Endothelial cell of umbilical vein (primary cell): ENCODE results near the gene EPS15. TPM values are rescaled to one million over a fixed set of nuclear protein-coding genes. Genes with fewer than 3 reads are reported as not detected.

ENCODE experiments used
- BruUV-seq: library from RNA; stranded (reverse); fragments of 400-500 nt; replicated peaks from 2 replicates; lab custom pipeline; 2021; lab: Mats Ljungman, UMichigan
- CTCF ChIA-PET: fragments of 300-600, 350-600 bp; sonication (Branson Sonifier 250); formaldehyde crosslinking; loops from one replicate; lab custom pipeline; 2021; ENCODE audit warnings: antibody characterized with exemption, inconsistent platforms; lab: Charles Lee
- POLR2A ChIA-PET: fragments of 300-600, 350-600 bp; sonication (Branson Sonifier 250); formaldehyde crosslinking; loops from one replicate; lab custom pipeline; 2021; ENCODE audit warnings: antibody characterized with exemption, inconsistent platforms; lab: Charles Lee
- DNase-seq: peaks from one replicate; pipeline ENCODE4 v3.0.0-alpha.2; 2011; ENCODE audit warnings: low read depth, low spot score
- FAIRE-seq: peaks from 2 replicates; lab custom pipeline; 2011; peaks lifted over from hg19 to GRCh38; lab: Jason Lieb, UNC
- H2AFZ ChIP-seq: 2 replicates; pipeline ENCODE4 v1.6.0; 2012; ENCODE audit warnings: low read depth, low read length, control low read depth, inconsistent platforms
- H3K27ac ChIP-seq: 2 replicates; pipeline ENCODE4 v1.5.1; 2011; ENCODE audit warnings: low read depth, mild to moderate bottlenecking, control low read depth, low read length, moderate library complexity; ENCODE audit not compliant: insufficient read depth
- H3K27me3 ChIP-seq, 2 experiments: 2 replicates each; pipeline versions ENCODE4 v1.6.0 to v1.6.1; 2011; ENCODE audit warnings: low read length in 2 of 2, mixed read lengths in 1 of 2; ENCODE audit not compliant: control insufficient read depth in 2 of 2, insufficient read depth in 2 of 2
- H3K36me3 ChIP-seq, 2 experiments: 2 replicates in 1 of 2; 3 replicates in 1 of 2; pipeline ENCODE4 v1.5.1; 2011; ENCODE audit warnings: low read length in 2 of 2, mild to moderate bottlenecking in 1 of 2, moderate library complexity in 1 of 2; ENCODE audit not compliant: control insufficient read depth in 2 of 2, insufficient read depth in 2 of 2; ENCODE audit errors: extremely low read depth in 1 of 2
- H3K4me1 ChIP-seq: 3 replicates; pipeline ENCODE4 v1.5.1; 2011; ENCODE audit warnings: mild to moderate bottlenecking, low read length; ENCODE audit not compliant: control insufficient read depth, insufficient read depth; ENCODE audit errors: extremely low read depth
- H3K4me2 ChIP-seq: 2 replicates; pipeline ENCODE4 v1.6.1; 2011; ENCODE audit warnings: low read length, control low read depth, mixed read lengths; ENCODE audit not compliant: insufficient read depth
- H3K4me3 ChIP-seq, 3 experiments: fragments of 200-600 bp in 1 of 3; sonication (generic), shearing (Covaris generic) in 1 of 3; replicated peaks in 1 of 3; 2 replicates each; pipeline ENCODE4 v1.5.1; 2011 to 2016; ENCODE audit warnings: control low read depth in 3 of 3, low read length in 3 of 3, mild to moderate bottlenecking in 2 of 3, inconsistent platforms in 1 of 3, low read depth in 1 of 3, moderate library complexity in 1 of 3; ENCODE audit not compliant: insufficient read depth in 1 of 3
- H3K79me2 ChIP-seq: 2 replicates; pipeline ENCODE4 v1.6.0; 2012; ENCODE audit warnings: low read length, inconsistent platforms; ENCODE audit not compliant: control insufficient read depth, insufficient read depth
- H3K9ac ChIP-seq: replicated peaks from 2 replicates; pipeline ENCODE3; 2011; ENCODE audit warnings: low read length, control low read depth; ENCODE audit not compliant: insufficient read depth; ENCODE audit errors: extremely low read depth
- H3K9me1 ChIP-seq: replicated peaks from 3 replicates; pipeline ENCODE4 v1.6.0; 2011; ENCODE audit warnings: mild to moderate bottlenecking, low read length; ENCODE audit not compliant: control insufficient read depth, insufficient read depth; ENCODE audit errors: extremely low read depth
- H3K9me3 ChIP-seq: replicated peaks from 2 replicates; pipeline ENCODE4 v1.5.1; 2012; ENCODE audit warnings: low read length, inconsistent platforms; ENCODE audit not compliant: control insufficient read depth, insufficient read depth
- H4K20me1 ChIP-seq: replicated peaks from 2 replicates; pipeline ENCODE3; 2011; ENCODE audit warnings: mild to moderate bottlenecking, low read length; ENCODE audit not compliant: control insufficient read depth, insufficient read depth; ENCODE audit errors: extremely low read depth
- CTCF ChIP-seq, 2 donors: IDR thresholded peaks; 1 replicate in 1 of 2; 2 replicates in 1 of 2; pipeline ENCODE4 v1.5.1; 2011; ENCODE audit warnings: low read length in 2 of 2, mild to moderate bottlenecking in 2 of 2, moderate library complexity in 2 of 2, control low read depth in 1 of 2, inconsistent platforms in 1 of 2, low read depth in 1 of 2; ENCODE audit not compliant: insufficient read depth in 1 of 2; ENCODE audit errors: extremely low read depth in 1 of 2
- EZH2 ChIP-seq: IDR thresholded peaks from 2 replicates; pipeline ENCODE4 v1.6.1; 2012; ENCODE audit warnings: borderline replicate concordance, low read depth, mild to moderate bottlenecking, moderate library complexity, low read length, inconsistent platforms; ENCODE audit not compliant: severe bottlenecking
- FOS ChIP-seq: IDR thresholded peaks from 2 replicates; pipeline ENCODE4 v1.6.1; 2011; ENCODE audit warnings: mild to moderate bottlenecking, low read length, moderate library complexity, borderline replicate concordance; ENCODE audit not compliant: insufficient read depth
- GATA2 ChIP-seq: IDR thresholded peaks from 2 replicates; pipeline ENCODE4 v1.7.0; 2011; ENCODE audit warnings: low read depth, mild to moderate bottlenecking, moderate library complexity, mixed read lengths, low read length; ENCODE audit not compliant: insufficient read length, insufficient read depth
- JUN ChIP-seq: IDR thresholded peaks from 2 replicates; pipeline ENCODE4 v1.6.1; 2011; ENCODE audit warnings: borderline replicate concordance, low read depth; ENCODE audit not compliant: insufficient read length, insufficient read depth
- MAX ChIP-seq: IDR thresholded peaks from 2 replicates; pipeline ENCODE4 v1.6.1; 2011; ENCODE audit not compliant: insufficient read depth, insufficient read length
- MYC ChIP-seq: IDR thresholded peaks from one replicate; pipeline ENCODE4 v1.6.1; 2011; ENCODE audit warnings: mild to moderate bottlenecking, low read depth, low read length
- POLR2A ChIP-seq: IDR thresholded peaks from 2 replicates; pipeline ENCODE4 v1.6.1; 2012; ENCODE audit warnings: low read depth, mild to moderate bottlenecking, control low read depth, low read length
- POLR2AphosphoS5 ChIP-seq: IDR thresholded peaks from 2 replicates; pipeline ENCODE4 v1.6.1; 2012; ENCODE audit warnings: low read depth, mild to moderate bottlenecking, control low read depth, low read length, moderate library complexity; ENCODE audit not compliant: insufficient read depth
- dilution Hi-C: fragments of 300-500 bp; cut with MboI; formaldehyde crosslinking; loops from one replicate; pipeline ENCODE4 v1.15.0; 2019; ENCODE audit warnings: low sequenced_read_pairs; ENCODE audit not compliant: extremely low pct_ligation_motif_present
- intact Hi-C: fragments of 100-400 bp; cut with micrococcal nuclease; formaldehyde crosslinking; loops from one replicate; pipeline ENCODE4 v1.10.0; 2022
- polyA plus RNA-seq, 4 experiments: library from polyadenylated mRNA; depleted of rRNA in 3 of 4; stranded (reverse) in 3 of 4; unstranded in 1 of 4; fragments of >200 nt; gene quantifications; 2 replicates each; pipeline versions ENCODE4 v1.2.1 to v1.2.3, GENCODE V29; 2011 to 2012; ENCODE audit warnings: missing spikeins in 1 of 4
- total RNA-seq: library from RNA; stranded (reverse); gene quantifications from 2 replicates; pipeline ENCODE4 v1.2.3, GENCODE V29; 2021

EPS15 gene
- total and polyA plus RNA-seq, 2 donors (not counting 3 experiments of a cell fraction or from before 2014, with no cell fraction given): 15.4 to 44.8 TPM

- DNase-seq (no peak), FAIRE-seq (no peak)
- TF ChIP-seq GATA2: no peak
- no peak for TF ChIP-seq POLR2AphosphoS5
- TF ChIP-seq EZH2: no peak
- no peak for TF ChIP-seq MYC
- no peak for TF ChIP-seq CTCF (IDR thresholded peaks at IDR 0.05; ENCODE audit: extremely low read depth in 1 of 2, insufficient read depth in 1 of 2, low read depth in 1 of 2, low read length in 2 of 2)
- TF ChIP-seq MAX: no peak
- TF ChIP-seq JUN: no peak
- TF ChIP-seq FOS: no peak
- TF ChIP-seq POLR2A: no peak
- H2AFZ ChIP-seq: no peak overlapping the region
- H3K36me3 ChIP-seq: peaks cover 0 to 4% of the 10 kb centered on the region in 2 experiments
- H3K9me3 ChIP-seq: no peaks in the 10 kb centered on the region
- no peak overlapping the region for H3K4me3 ChIP-seq
- intact Hi-C loops (no loop called here), dilution Hi-C loops (no loop called here)
- ChIA-PET POLR2A (no interaction called here), CTCF (no interaction called here)
- no peaks in the 10 kb centered on the region for H4K20me1 ChIP-seq
- no peak overlapping the region for H3K27ac ChIP-seq
- H3K27me3 ChIP-seq: no peaks in the 10 kb centered on the region
- no peaks in the 10 kb centered on the region for H3K79me2 ChIP-seq
- no peak overlapping the region for H3K9ac ChIP-seq
- H3K4me1 ChIP-seq: no peaks in the 10 kb centered on the region
- H3K4me2 ChIP-seq: no peak overlapping the region
- H3K9me1 ChIP-seq: no peaks in the 10 kb centered on the region
- no TSS peak for BruUV-seq
Measured at GRCh38 chr1:51378871-51379270, 140.2 kb downstream of the EPS15 start.
